Measurements from ENCODE around the gene WNT7A. TPM values are rescaled to one million over a fixed set of nuclear protein-coding genes. Genes with fewer than 3 reads are reported as not detected.

Gene WNT7A
- total RNA-seq, 1 experiment from 2014 or later = 0.34 TPM

DNA sequence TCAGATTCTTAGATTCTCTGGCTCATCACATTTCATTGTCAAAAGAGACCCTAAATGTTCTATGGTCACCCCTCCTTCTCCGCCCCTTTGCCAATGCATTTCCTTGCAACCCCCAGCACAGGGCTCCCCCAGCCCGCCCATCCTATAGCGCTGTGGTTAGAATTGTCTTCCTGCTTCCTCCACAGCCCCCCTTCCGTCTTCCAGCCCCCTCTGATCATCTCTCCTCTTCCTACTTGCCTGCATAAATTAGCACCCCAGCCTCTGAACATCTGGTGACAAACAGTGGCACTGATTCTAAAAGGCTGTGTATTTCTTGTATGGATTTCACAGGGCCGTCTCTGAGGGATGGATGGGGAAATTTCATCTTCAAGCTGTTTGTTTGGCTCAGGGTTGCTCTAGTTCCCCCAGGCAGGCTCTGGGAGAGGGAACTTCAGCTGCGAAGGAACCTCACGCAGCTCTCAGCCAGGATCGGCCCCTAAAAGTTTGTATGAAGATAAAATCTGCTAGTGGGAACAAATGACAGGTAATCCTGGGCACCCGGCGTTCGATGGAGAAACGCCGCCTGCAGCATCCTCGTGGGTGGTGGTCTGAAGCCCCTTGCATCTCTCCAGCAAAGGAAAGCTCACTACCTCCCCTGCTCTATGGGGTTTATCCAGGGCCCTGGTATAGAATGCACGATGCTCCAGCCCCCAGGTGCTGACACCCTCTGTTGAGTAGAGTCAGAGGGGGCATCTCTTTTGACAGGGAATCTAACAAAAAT is 83.0 kb downstream of the WNT7A start (continued):
- TF ChIP-seq, protein P1, sequence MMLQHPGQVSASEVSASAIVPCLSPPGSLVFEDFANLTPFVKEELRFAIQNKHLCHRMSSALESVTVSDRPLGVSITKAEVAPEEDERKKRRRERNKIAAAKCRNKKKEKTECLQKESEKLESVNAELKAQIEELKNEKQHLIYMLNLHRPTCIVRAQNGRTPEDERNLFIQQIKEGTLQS (IDR thresholded peaks at IDR 0.05) = no peak
- TF ChIP-seq ELF1 (IDR thresholded peaks at IDR 0.05; ENCODE audit: borderline replicate concordance, low read depth) (no peak), EGR1 (IDR thresholded peaks at IDR 0.05; ENCODE audit: low read depth) (no peak)

DNA sequence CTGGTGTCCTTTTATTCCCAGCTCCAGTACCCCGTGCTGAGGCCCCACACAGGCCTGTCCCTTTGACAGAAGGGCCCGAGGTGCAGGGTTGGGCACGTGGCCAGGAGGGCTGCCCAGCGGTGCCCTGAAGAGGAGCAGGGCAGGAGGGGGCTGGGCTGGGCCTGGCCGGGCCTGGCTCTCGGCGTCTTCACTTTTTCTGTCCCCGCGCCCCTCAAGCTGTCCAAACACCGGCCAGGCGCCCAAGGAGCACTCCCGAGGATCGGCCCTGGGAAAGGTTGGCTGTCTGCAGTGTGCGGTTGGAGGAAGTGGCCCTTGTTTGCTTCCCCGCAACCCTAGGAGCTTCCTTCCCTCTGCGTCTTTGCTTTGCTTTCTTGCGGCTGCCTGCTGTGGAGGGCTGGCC is 84.1 kb downstream of the WNT7A start:
- H3K27ac ChIP-seq (ENCODE audit: low read depth, low read length) = no peak overlapping the region
- ChIA-PET RAD21 (ENCODE audit: low non-redundant PET in 1 of 2, low total read pairs in 2 of 2, uncharacterized antibody in 2 of 2, unreplicated experiment in 2 of 2) (no interaction called here), POLR2A (no interaction called here), CTCF (no interaction called here)
- no peaks in the 10 kb centered on the region for H4K20me1 ChIP-seq (ENCODE audit: insufficient read depth)
- DNase-seq (ENCODE audit: low read depth, low spot score) (no peak), ATAC-seq (no peak)
- H3K79me2 ChIP-seq (ENCODE audit: insufficient read depth, low read length) = no peaks in the 10 kb centered on the region
- no peak overlapping the region for H3K4me2 ChIP-seq (ENCODE audit: low read length)
- no peak overlapping the region for H3K9ac ChIP-seq (ENCODE audit: low read length)
- BruUV-seq (replicated peaks) = no TSS peak
- no peak overlapping the region for H3K4me3 ChIP-seq (replicated peaks in 1 of 2; ENCODE audit: low read depth in 1 of 2, low read length in 2 of 2)
- H3K9me3 ChIP-seq (ENCODE audit: control insufficient read depth in 1 of 2, insufficient read depth in 1 of 2, low read depth in 1 of 2, low read length in 2 of 2) = no peaks in the 10 kb centered on the region
- no peaks in the 10 kb centered on the region for H3K27me3 ChIP-seq (ENCODE audit: insufficient read depth, low read length)
- H3K4me1 ChIP-seq (ENCODE audit: control insufficient read depth in 1 of 2, insufficient read depth in 2 of 2, low read length in 2 of 2) = no peaks in the 10 kb centered on the region
- TF ChIP-seq RAD21 (IDR thresholded peaks at IDR 0.05; ENCODE audit: low read depth) (no peak), ZFX (IDR thresholded peaks at IDR 0.05) (no peak), CEBPB (IDR thresholded peaks at IDR 0.05; ENCODE audit: low read depth) (no peak), EZH2 (IDR thresholded peaks at IDR 0.05) (no peak), JUND (IDR thresholded peaks at IDR 0.05) (no peak), CBX3 (IDR thresholded peaks at IDR 0.05; ENCODE audit: low read depth) (no peak), POLR2AphosphoS5 (IDR thresholded peaks at IDR 0.05; ENCODE audit: low read depth, low read length) (no peak), FOSL1 (IDR thresholded peaks at IDR 0.05; ENCODE audit: low read depth) (no peak)
- TF ChIP-seq, protein P2, sequence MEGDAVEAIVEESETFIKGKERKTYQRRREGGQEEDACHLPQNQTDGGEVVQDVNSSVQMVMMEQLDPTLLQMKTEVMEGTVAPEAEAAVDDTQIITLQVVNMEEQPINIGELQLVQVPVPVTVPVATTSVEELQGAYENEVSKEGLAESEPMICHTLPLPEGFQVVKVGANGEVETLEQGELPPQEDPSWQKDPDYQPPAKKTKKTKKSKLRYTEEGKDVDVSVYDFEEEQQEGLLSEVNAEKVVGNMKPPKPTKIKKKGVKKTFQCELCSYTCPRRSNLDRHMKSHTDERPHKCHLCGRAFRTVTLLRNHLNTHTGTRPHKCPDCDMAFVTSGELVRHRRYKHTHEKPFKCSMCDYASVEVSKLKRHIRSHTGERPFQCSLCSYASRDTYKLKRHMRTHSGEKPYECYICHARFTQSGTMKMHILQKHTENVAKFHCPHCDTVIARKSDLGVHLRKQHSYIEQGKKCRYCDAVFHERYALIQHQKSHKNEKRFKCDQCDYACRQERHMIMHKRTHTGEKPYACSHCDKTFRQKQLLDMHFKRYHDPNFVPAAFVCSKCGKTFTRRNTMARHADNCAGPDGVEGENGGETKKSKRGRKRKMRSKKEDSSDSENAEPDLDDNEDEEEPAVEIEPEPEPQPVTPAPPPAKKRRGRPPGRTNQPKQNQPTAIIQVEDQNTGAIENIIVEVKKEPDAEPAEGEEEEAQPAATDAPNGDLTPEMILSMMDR (IDR thresholded peaks at IDR 0.05 in 2 of 3, conservative IDR thresholded peaks at IDR 0.05 in 1 of 3; ENCODE audit: borderline replicate concordance in 1 of 3, insufficient read depth in 1 of 3, low read depth in 2 of 3, low read length in 2 of 3) = no peak
- TF ChIP-seq, protein P1 (IDR thresholded peaks at IDR 0.05) = no peak
- TF ChIP-seq, protein P3, sequence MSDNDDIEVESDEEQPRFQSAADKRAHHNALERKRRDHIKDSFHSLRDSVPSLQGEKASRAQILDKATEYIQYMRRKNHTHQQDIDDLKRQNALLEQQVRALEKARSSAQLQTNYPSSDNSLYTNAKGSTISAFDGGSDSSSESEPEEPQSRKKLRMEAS (IDR thresholded peaks at IDR 0.05) = no peak
- no peaks in the 10 kb centered on the region for H3K36me3 ChIP-seq (ENCODE audit: control insufficient read depth in 1 of 2, insufficient read depth in 2 of 2, low read length in 2 of 2)
- H3K9me2 ChIP-seq (ENCODE audit: insufficient read depth) = no peaks in the 10 kb centered on the region
- intact Hi-C loops (cut with micrococcal nuclease) = no loop called here
- H2AFZ ChIP-seq (ENCODE audit: low read depth, low read length, poor library complexity, severe bottlenecking) = no peak overlapping the region
